Stomach (tissue), 9 donors: Measurements from ENCODE around the gene AUTS2. TPM values are rescaled to one million over a fixed set of nuclear protein-coding genes. Genes with fewer than 3 reads are reported as not detected.

Experiments used
- DNase-seq, 2 donors: peaks; one replicate each; pipeline versions ENCODE4 v3.0.0 to v3.0.0-alpha.2; 2013 to 2019
- H3K27ac ChIP-seq, 5 donors: fragments of 200-600 bp in 4 of 5; sonication (generic) in 4 of 5; one replicate each; pipeline ENCODE4 v1.5.1; 2013 to 2019; ENCODE audit warnings: mild to moderate bottlenecking in 1 of 5, moderate library complexity in 1 of 5
- H3K27me3 ChIP-seq, 3 donors: fragments of 200-600 bp; sonication (generic); one replicate each; pipeline ENCODE4 v1.5.1; 2017 to 2019; ENCODE audit warnings: mixed run types in 1 of 3
- H3K36me3 ChIP-seq, 4 donors: fragments of 200-600 bp; sonication (generic); 1 replicate in 3 of 4; 2 replicates in 1 of 4; pipeline ENCODE4 v1.5.1; 2016 to 2019
- H3K4me1 ChIP-seq, 4 donors: fragments of 200-600 bp; sonication (generic); one replicate each; pipeline ENCODE4 v1.5.1; 2016 to 2019
- H3K4me3 ChIP-seq, 4 donors: fragments of 200-600 bp; sonication (generic) in 3 of 4; one replicate each; pipeline ENCODE4 v1.5.1; 2016 to 2019; ENCODE audit warnings: mild to moderate bottlenecking in 1 of 4
- H3K9me3 ChIP-seq, 4 donors: fragments of 200-600 bp; sonication (generic); one replicate each; pipeline ENCODE4 v1.5.1; 2016 to 2019
- CTCF ChIP-seq, 7 experiments: fragments of 450-650 bp in 4 of 7; fragments of 200-600 bp in 3 of 7; sonication (generic) in 3 of 7; IDR thresholded peaks; one replicate each; pipeline ENCODE4 v1.5.1; 2016 to 2019; ENCODE audit warnings: antibody characterized with exemption in 7 of 7, control low read depth in 2 of 7, mild to moderate bottlenecking in 1 of 7
- EP300 ChIP-seq: sonication (generic); formaldehyde crosslinking; IDR thresholded peaks from one replicate; pipeline ENCODE4 v1.6.1; 2017; ENCODE audit warnings: antibody characterized with exemption
- POLR2A ChIP-seq, 4 donors: fragments of 450-650 bp; IDR thresholded peaks; one replicate each; pipeline ENCODE4 v1.6.1; 2016; ENCODE audit warnings: antibody characterized with exemption in 4 of 4, control low read depth in 2 of 4, mild to moderate bottlenecking in 1 of 4, moderate library complexity in 1 of 4
- POLR2AphosphoS5 ChIP-seq, 3 donors: sonication (generic); formaldehyde crosslinking; IDR thresholded peaks; one replicate each; pipeline ENCODE4 v1.6.1; 2016; ENCODE audit warnings: antibody characterized with exemption in 3 of 3
- WGBS, 5 donors: extraction: QIAGEN DNeasy Blood & Tissue Kit in 3 of 5; methylation state at CpG; one replicate each; pipeline versions ENCODE4 v1.1.5 to v1.1.7; 2013 to 2018; 5-methylcytosine and 5-hydroxymethylcytosine counted together
- intact Hi-C: fragments of 100-400 bp; cut with DNase I; formaldehyde crosslinking; loops from one replicate; pipeline ENCODE4 v1.15.1; 2023; ENCODE audit warnings: low total_unique reads
- polyA plus RNA-seq, 3 donors: library from polyadenylated mRNA; stranded (reverse); fragments of 200-250 nt; gene quantifications; one replicate each; pipeline ENCODE4 v1.2.3, GENCODE V29; 2013
- total RNA-seq, 5 donors: library from RNA; depleted of rRNA; stranded (reverse); fragments of >200 nt; gene quantifications; one replicate each; pipeline versions ENCODE4 v1.1.0 to v1.2.3, GENCODE V29; 2014 to 2016
- donor health status: healthy with polysubstance abuse.
- donor health status: Bipolar disorder and iron deficiency.
- donor health status: healthy.

AUTS2 gene
- total and polyA plus RNA-seq, 8 donors: 3.8 to 90.3 (median 38.1) TPM

- intact Hi-C loops: no loop called here
- Histone ChIP-seq H3K27ac (no peak overlapping the region), H3K36me3 (no peaks in the 10 kb centered on the region), H3K4me1 (peaks cover 0 to 10% (median 0%) of the 10 kb centered on the region in 4 donors), H3K27me3 (no peaks in the 10 kb centered on the region), H3K4me3 (no peak overlapping the region), H3K9me3 (no peaks in the 10 kb centered on the region)
- no peak for TF ChIP-seq POLR2A (IDR thresholded peaks at IDR 0.05)
- no peak for TF ChIP-seq EP300
- no peak for TF ChIP-seq POLR2AphosphoS5 (IDR thresholded peaks at IDR 0.05)
- no peak for TF ChIP-seq CTCF (IDR thresholded peaks at IDR 0.05)
- DNase-seq: no peak
Observed at GRCh38 chr7:70214071-70214470, 615.8 kb downstream of the AUTS2 start.

- no peaks in the 10 kb centered on the region for H3K27me3 ChIP-seq
- peaks cover 0 to 10% (median 0%) of the 10 kb centered on the region in 4 donors for H3K4me1 ChIP-seq
- intact Hi-C loops: no loop called here
- H3K27ac ChIP-seq: no peak overlapping the region
- no peaks in the 10 kb centered on the region for H3K9me3 ChIP-seq
- no peak for DNase-seq
- no peak overlapping the region for H3K4me3 ChIP-seq
- WGBS, 5 donors: 58 to 71% (median 69%) methylated on average over 1 of the region's 1 CpG
- TF ChIP-seq CTCF (IDR thresholded peaks at IDR 0.05): no peak
- no peak for TF ChIP-seq POLR2A (IDR thresholded peaks at IDR 0.05)
- TF ChIP-seq EP300: no peak
- no peak for TF ChIP-seq POLR2AphosphoS5 (IDR thresholded peaks at IDR 0.05)
- no peaks in the 10 kb centered on the region for H3K36me3 ChIP-seq
Observed at GRCh38 chr7:70215491-70215890, 617.2 kb downstream of the AUTS2 start.

GRCh38 chr7:70217571-70217970 lies 619.3 kb downstream of the AUTS2 start:
- WGBS, 5 donors: 72 to 84% (median 77%) methylated on average over 3 of the region's 3 CpGs
- H3K27me3 ChIP-seq: no peaks in the 10 kb centered on the region
- intact Hi-C loops: no loop called here
- H3K27ac ChIP-seq: no peak overlapping the region
- TF ChIP-seq CTCF (IDR thresholded peaks at IDR 0.05) (no peak), POLR2AphosphoS5 (IDR thresholded peaks at IDR 0.05) (no peak), POLR2A (IDR thresholded peaks at IDR 0.05) (no peak), EP300 (no peak)
- no peak for DNase-seq
- H3K4me3 ChIP-seq: no peak overlapping the region
- peaks cover 0 to 10% (median 0%) of the 10 kb centered on the region in 4 donors for H3K4me1 ChIP-seq
- H3K36me3 ChIP-seq: no peaks in the 10 kb centered on the region
- no peaks in the 10 kb centered on the region for H3K9me3 ChIP-seq

- H3K27ac ChIP-seq: no peak overlapping the region
- no peaks in the 10 kb centered on the region for H3K36me3 ChIP-seq
- H3K4me1 ChIP-seq: peaks cover 0 to 10% (median 0%) of the 10 kb centered on the region in 4 donors
- no peaks in the 10 kb centered on the region for H3K9me3 ChIP-seq
- WGBS, 5 donors: 62 to 73% (median 67%) methylated on average over 3 of the region's 3 CpGs
- intact Hi-C loops: no loop called here
- H3K4me3 ChIP-seq: no peak overlapping the region
- no peak for DNase-seq
- TF ChIP-seq POLR2A (IDR thresholded peaks at IDR 0.05) (no peak), CTCF (IDR thresholded peaks at IDR 0.05) (no peak), EP300 (no peak), POLR2AphosphoS5 (IDR thresholded peaks at IDR 0.05) (no peak)
- no peaks in the 10 kb centered on the region for H3K27me3 ChIP-seq
Observed at GRCh38 chr7:70218006-70218405, 619.7 kb downstream of the AUTS2 start.
